Measurements from ENCODE around the gene CTBP1.

The CTBP1 gene

GRCh38 chr4:1226144-1226481 lies 22.8 kb downstream of the CTBP1 start:
- Histone ChIP-seq H3K27ac (ENCODE audit: low read depth, low read length) (no peak overlapping the region), H3K27me3 (ENCODE audit: insufficient read depth, low read length) (no peaks in the 10 kb centered on the region), H3K9ac (ENCODE audit: low read depth, low read length) (no peak overlapping the region), H3K9me3 (ENCODE audit: insufficient read depth, low read depth, low read length) (no peaks in the 10 kb centered on the region), H3K36me3 (ENCODE audit: insufficient read depth, low read length) (peaks cover 67% of the 10 kb centered on the region), H3K4me1 (ENCODE audit: insufficient read depth, low read length) (no peaks in the 10 kb centered on the region), H3K4me3 (ENCODE audit: low read length) (no peak overlapping the region)
- 94% methylated on average over 15 of the region's 15 CpGs for WGBS

- WGBS, result 97% methylated on average over 67 of the region's 67 CpGs
These were observed 23.4 kb downstream of the CTBP1 start for GRCh38 chr4:1225272-1226143.

GRCh38 chr4:1223841-1224809 lies 24.8 kb downstream of the CTBP1 start:
- Histone ChIP-seq H3K27ac (ENCODE audit: low read depth, low read length) (no peak overlapping the region), H3K36me3 (ENCODE audit: insufficient read depth, low read length) (peaks cover 65% of the 10 kb centered on the region)
- WGBS, result 96% methylated on average over 40 of the region's 40 CpGs

More at GRCh38 chr4:1225272-1226143, 23.4 kb downstream of the CTBP1 start:
- Histone ChIP-seq H3K36me3 (ENCODE audit: insufficient read depth, low read length) (peaks cover 66% of the 10 kb centered on the region), H3K9ac (ENCODE audit: low read depth, low read length) (no peak overlapping the region), H3K4me1 (ENCODE audit: insufficient read depth, low read length) (no peaks in the 10 kb centered on the region), H3K9me3 (ENCODE audit: insufficient read depth, low read depth, low read length) (no peaks in the 10 kb centered on the region), H3K27ac (ENCODE audit: low read depth, low read length) (no peak overlapping the region), H3K4me3 (ENCODE audit: low read length) (no peak overlapping the region), H3K27me3 (ENCODE audit: insufficient read depth, low read length) (no peaks in the 10 kb centered on the region)

GRCh38 chr4:1222938-1223690 lies 25.8 kb downstream of the CTBP1 start:
- H3K9ac ChIP-seq (ENCODE audit: low read depth, low read length), result no peak overlapping the region
- H3K4me3 ChIP-seq (ENCODE audit: low read length), result no peak overlapping the region
- H3K27ac ChIP-seq (ENCODE audit: low read depth, low read length), result no peak overlapping the region
- 96% methylated on average over 29 of the region's 29 CpGs for WGBS
- H3K36me3 ChIP-seq (ENCODE audit: insufficient read depth, low read length), result peaks cover 64% of the 10 kb centered on the region
- H3K4me1 ChIP-seq (ENCODE audit: insufficient read depth, low read length), result no peaks in the 10 kb centered on the region
- no peaks in the 10 kb centered on the region for H3K27me3 ChIP-seq (ENCODE audit: insufficient read depth, low read length)
- H3K9me3 ChIP-seq (ENCODE audit: insufficient read depth, low read depth, low read length), result no peaks in the 10 kb centered on the region

More at GRCh38 chr4:1223841-1224809, 24.8 kb downstream of the CTBP1 start:
- Histone ChIP-seq H3K27me3 (ENCODE audit: insufficient read depth, low read length) (no peaks in the 10 kb centered on the region), H3K9ac (ENCODE audit: low read depth, low read length) (no peak overlapping the region), H3K4me1 (ENCODE audit: insufficient read depth, low read length) (no peaks in the 10 kb centered on the region), H3K9me3 (ENCODE audit: insufficient read depth, low read depth, low read length) (no peaks in the 10 kb centered on the region), H3K4me3 (ENCODE audit: low read length) (no peak overlapping the region)

- Histone ChIP-seq H3K4me1 (ENCODE audit: insufficient read depth, low read length) (no peaks in the 10 kb centered on the region), H3K36me3 (ENCODE audit: insufficient read depth, low read length) (peaks cover 61% of the 10 kb centered on the region), H3K4me3 (ENCODE audit: low read length) (no peak overlapping the region), H3K27me3 (ENCODE audit: insufficient read depth, low read length) (no peaks in the 10 kb centered on the region), H3K9me3 (ENCODE audit: insufficient read depth, low read depth, low read length) (no peaks in the 10 kb centered on the region), H3K9ac (ENCODE audit: low read depth, low read length) (no peak overlapping the region), H3K27ac (ENCODE audit: low read depth, low read length) (no peak overlapping the region)
- 97% methylated on average over 34 of the region's 34 CpGs for WGBS
These were observed 26.7 kb downstream of the CTBP1 start for GRCh38 chr4:1222036-1222789.

GRCh38 chr4:1221155-1221870 lies 27.6 kb downstream of the CTBP1 start:
- 93% methylated on average over 33 of the region's 33 CpGs for WGBS

GRCh38 chr4:1220566-1220965 lies 28.4 kb downstream of the CTBP1 start:
- H3K4me3 ChIP-seq (ENCODE audit: low read length), result no peak overlapping the region
- no peaks in the 10 kb centered on the region for H3K9me3 ChIP-seq (ENCODE audit: insufficient read depth, low read depth, low read length)
- H3K9ac ChIP-seq (ENCODE audit: low read depth, low read length), result no peak overlapping the region
- H3K36me3 ChIP-seq (ENCODE audit: insufficient read depth, low read length), result peaks cover 61% of the 10 kb centered on the region
- no peak overlapping the region for H3K27ac ChIP-seq (ENCODE audit: low read depth, low read length)
- H3K4me1 ChIP-seq (ENCODE audit: insufficient read depth, low read length), result no peaks in the 10 kb centered on the region
- 95% methylated on average over 16 of the region's 16 CpGs for WGBS
- no peaks in the 10 kb centered on the region for H3K27me3 ChIP-seq (ENCODE audit: insufficient read depth, low read length)

More at GRCh38 chr4:1221155-1221870, 27.6 kb downstream of the CTBP1 start:
- no peak overlapping the region for H3K4me3 ChIP-seq (ENCODE audit: low read length)
- no peak overlapping the region for H3K27ac ChIP-seq (ENCODE audit: low read depth, low read length)
- H3K4me1 ChIP-seq (ENCODE audit: insufficient read depth, low read length), result no peaks in the 10 kb centered on the region
- no peak overlapping the region for H3K9ac ChIP-seq (ENCODE audit: low read depth, low read length)
- H3K27me3 ChIP-seq (ENCODE audit: insufficient read depth, low read length), result no peaks in the 10 kb centered on the region
- no peaks in the 10 kb centered on the region for H3K9me3 ChIP-seq (ENCODE audit: insufficient read depth, low read depth, low read length)
- H3K36me3 ChIP-seq (ENCODE audit: insufficient read depth, low read length), result peaks cover 56% of the 10 kb centered on the region

- 95% methylated on average over 6 of the region's 7 CpGs for WGBS
- Histone ChIP-seq H3K9ac (ENCODE audit: low read depth, low read length) (no peak overlapping the region), H3K4me1 (ENCODE audit: insufficient read depth, low read length) (no peaks in the 10 kb centered on the region), H3K9me3 (ENCODE audit: insufficient read depth, low read depth, low read length) (no peaks in the 10 kb centered on the region), H3K4me3 (ENCODE audit: low read length) (no peak overlapping the region), H3K27ac (ENCODE audit: low read depth, low read length) (no peak overlapping the region), H3K36me3 (ENCODE audit: insufficient read depth, low read length) (peaks cover 61% of the 10 kb centered on the region), H3K27me3 (ENCODE audit: insufficient read depth, low read length) (no peaks in the 10 kb centered on the region)
These were observed 29.4 kb downstream of the CTBP1 start for GRCh38 chr4:1219566-1219950.

- Histone ChIP-seq H3K9ac (ENCODE audit: low read depth, low read length) (no peak overlapping the region), H3K27ac (ENCODE audit: low read depth, low read length) (no peak overlapping the region), H3K27me3 (ENCODE audit: insufficient read depth, low read length) (no peaks in the 10 kb centered on the region), H3K9me3 (ENCODE audit: insufficient read depth, low read depth, low read length) (no peaks in the 10 kb centered on the region), H3K36me3 (ENCODE audit: insufficient read depth, low read length) (peaks cover 59% of the 10 kb centered on the region), H3K4me1 (ENCODE audit: insufficient read depth, low read length) (no peaks in the 10 kb centered on the region), H3K4me3 (ENCODE audit: low read length) (no peak overlapping the region)
- WGBS, result 94% methylated on average over 19 of the region's 21 CpGs
These were observed 30.0 kb downstream of the CTBP1 start for GRCh38 chr4:1218634-1219565.
